ENCODE measurements around the gene TRMT61B.

The TRMT61B gene

GRCh38 chr2:28855977-28856376, 14.1 kb downstream of the TRMT61B start:
- no peak for DNase-seq (ENCODE audit: low read depth in 2 of 2)

GRCh38 chr2:28855193-28855592, 14.9 kb downstream of the TRMT61B start:
- no peak for DNase-seq (ENCODE audit: low read depth in 2 of 2)

- DNase-seq (ENCODE audit: low read depth in 2 of 2) = no peak
Observed at GRCh38 chr2:28842042-28842441, 28.1 kb downstream of the TRMT61B start.

- no peak for DNase-seq (ENCODE audit: low read depth in 2 of 2)
Observed at GRCh38 chr2:28838971-28839370, 31.1 kb downstream of the TRMT61B start.

GRCh38 chr2:28835781-28836180, 34.3 kb downstream of the TRMT61B start:
- DNase-seq (ENCODE audit: low read depth in 2 of 2) = no peak

GRCh38 chr2:28833740-28834470, 36.2 kb downstream of the TRMT61B start:
- DNase-seq (ENCODE audit: low read depth in 2 of 2) = no peak

- DNase-seq (ENCODE audit: low read depth in 2 of 2) = no peak
Observed at GRCh38 chr2:28828382-28828781, 41.7 kb downstream of the TRMT61B start.

GRCh38 chr2:28824870-28825269, 45.2 kb downstream of the TRMT61B start:
- no peak for DNase-seq (ENCODE audit: low read depth in 2 of 2)

GRCh38 chr2:28824207-28824606, 45.9 kb downstream of the TRMT61B start:
- DNase-seq (ENCODE audit: low read depth in 2 of 2) = no peak

- no peak for DNase-seq (ENCODE audit: low read depth in 2 of 2)
Observed at GRCh38 chr2:28822036-28822435, 48.1 kb downstream of the TRMT61B start.

GRCh38 chr2:28821295-28821958, 48.7 kb downstream of the TRMT61B start:
- peak; percentile 14 to 31 for DNase-seq (ENCODE audit: low read depth in 2 of 2)

- no peak for DNase-seq (ENCODE audit: low read depth in 2 of 2)
Observed at GRCh38 chr2:28818053-28818452, 52.1 kb downstream of the TRMT61B start.

- peak; percentile 56 to 63 for DNase-seq (ENCODE audit: low read depth in 2 of 2)
Observed at GRCh38 chr2:28810384-28811285, 59.5 kb downstream of the TRMT61B start, which contains the start of gene SPDYA. Gene SPDYA, plus strand, starts transcription at chr2:28810834. Its CDS starts 5,181 bp downstream, at chr2:28816015.

- DNase-seq (ENCODE audit: low read depth in 2 of 2) = no peak
Observed at GRCh38 chr2:28809927-28810326, 60.2 kb downstream of the TRMT61B start.

- no peak for DNase-seq (ENCODE audit: low read depth in 2 of 2)
Observed at GRCh38 chr2:28802975-28803429, 67.1 kb downstream of the TRMT61B start.

GRCh38 chr2:28801726-28802125, 68.4 kb downstream of the TRMT61B start:
- DNase-seq (ENCODE audit: low read depth in 2 of 2) = no peak

Data from activated CD8-positive, alpha-beta memory T cell treated with anti-CD3 and anti-CD28 coated beads for 4 hours (primary cell).